Left ventricle myocardium inferior (tissue), 1 donor: ENCODE measurements around the gene KCNB1. TPM values are rescaled to one million over a fixed set of nuclear protein-coding genes. Genes with fewer than 3 reads are reported as not detected.

Experiments used
- DNase-seq: peaks from one replicate; pipeline ENCODE4 v3.0.0-alpha.2; 2020
- H3K27ac ChIP-seq: fragments of 200-600 bp; replicated peaks from 2 replicates; pipeline ENCODE4 v1.8.0; 2021
- H3K27me3 ChIP-seq: fragments of 200-600 bp; 2 replicates; pipeline ENCODE4 v1.8.0; 2021; ENCODE audit warnings: low read depth
- H3K36me3 ChIP-seq: fragments of 200-600 bp; 2 replicates; pipeline ENCODE4 v1.8.0; 2021
- H3K4me1 ChIP-seq: fragments of 200-600 bp; 2 replicates; pipeline ENCODE4 v1.8.0; 2021
- H3K4me3 ChIP-seq: fragments of 200-600 bp; 2 replicates; pipeline ENCODE4 v1.8.0; 2021; ENCODE audit warnings: mild to moderate bottlenecking, moderate library complexity
- H3K9me3 ChIP-seq: fragments of 200-600 bp; replicated peaks from 2 replicates; pipeline ENCODE4 v1.8.0; 2021
- CTCF ChIP-seq: fragments of 200-600 bp; IDR thresholded peaks from 2 replicates; pipeline ENCODE4 v1.8.0; 2021; ENCODE audit warnings: antibody characterized with exemption, mild to moderate bottlenecking, borderline replicate concordance
- intact Hi-C: fragments of 100-400 bp; cut with micrococcal nuclease; formaldehyde crosslinking; loops from one replicate; pipeline ENCODE4 v1.11.0; 2022
- total RNA-seq: library from RNA; stranded (reverse); fragmentation: NEBNext Ultra II Directional; extraction: Animal tissue kit (Norgen Biotek cat#: 25700); gene quantifications from one replicate; pipeline ENCODE4 v1.2.1, GENCODE V29; 2021
- donor health status: DM: no; HTN: yes; CAD: no; lungs with severe emphysema.

The KCNB1 gene
- total RNA-seq, 1 donor from 2014 or later: 0.77 TPM

- TF ChIP-seq CTCF: no peak
- Histone ChIP-seq H3K36me3 (no peaks in the 10 kb centered on the region), H3K4me3 (peak overlapping the region; percentile 67), H3K27me3 (peaks cover 78% of the 10 kb centered on the region), H3K9me3 (no peaks in the 10 kb centered on the region), H3K4me1 (peaks cover 26% of the 10 kb centered on the region), H3K27ac (peak overlapping the region; percentile 58)
- intact Hi-C loops: loop anchor here (10.0 kb wide), 1 partner anchor 98 kb away; no protein-coding TSS in a partner anchor
- no peak for DNase-seq
Observed at GRCh38 chr20:49483018-49483695, 689 bp upstream of the KCNB1 start.

- intact Hi-C loops: loop anchor here (10.0 kb wide), 1 partner anchor 97 kb away; no protein-coding TSS in a partner anchor
- H3K9me3 ChIP-seq: no peaks in the 10 kb centered on the region
- no peaks in the 10 kb centered on the region for H3K36me3 ChIP-seq
- DNase-seq: no peak
- peaks cover 80% of the 10 kb centered on the region for H3K27me3 ChIP-seq
- no peak overlapping the region for H3K27ac ChIP-seq
- H3K4me1 ChIP-seq: peaks cover 26% of the 10 kb centered on the region
- H3K4me3 ChIP-seq: peak overlapping the region; percentile 67
- no peak for TF ChIP-seq CTCF
Observed at GRCh38 chr20:49482173-49482572, 295 bp downstream of the KCNB1 start.

GRCh38 chr20:49481116-49481515, 1.4 kb downstream of the KCNB1 start:
- intact Hi-C loops: loop anchor here (10.0 kb wide), 1 partner anchor 96 kb away; no protein-coding TSS in a partner anchor
- Histone ChIP-seq H3K9me3 (no peaks in the 10 kb centered on the region), H3K27me3 (peaks cover 78% of the 10 kb centered on the region), H3K4me3 (no peak overlapping the region), H3K36me3 (no peaks in the 10 kb centered on the region), H3K27ac (no peak overlapping the region), H3K4me1 (peaks cover 26% of the 10 kb centered on the region)
- DNase-seq: no peak
- no peak for TF ChIP-seq CTCF

- no peak for DNase-seq
- H3K4me3 ChIP-seq: no peak overlapping the region
- H3K27ac ChIP-seq: no peak overlapping the region
Observed at GRCh38 chr20:49480236-49480635, 2.2 kb downstream of the KCNB1 start.

GRCh38 chr20:49479785-49480184, 2.7 kb downstream of the KCNB1 start:
- Histone ChIP-seq H3K36me3 (no peaks in the 10 kb centered on the region), H3K27me3 (peaks cover 67% of the 10 kb centered on the region), H3K4me1 (peaks cover 24% of the 10 kb centered on the region), H3K9me3 (no peaks in the 10 kb centered on the region), H3K4me3 (no peak overlapping the region), H3K27ac (no peak overlapping the region)
- no peak for DNase-seq
- intact Hi-C loops: loop anchor here (10.0 kb wide), 1 partner anchor 95 kb away; no protein-coding TSS in a partner anchor
- no peak for TF ChIP-seq CTCF

More at GRCh38 chr20:49480236-49480635, 2.2 kb downstream of the KCNB1 start:
- no peak for TF ChIP-seq CTCF
- H3K27me3 ChIP-seq: peaks cover 69% of the 10 kb centered on the region
- H3K36me3 ChIP-seq: no peaks in the 10 kb centered on the region
- peaks cover 26% of the 10 kb centered on the region for H3K4me1 ChIP-seq
- intact Hi-C loops: loop anchor here (10.0 kb wide), 1 partner anchor 95 kb away; no protein-coding TSS in a partner anchor
- no peaks in the 10 kb centered on the region for H3K9me3 ChIP-seq
